Upper lobe of left lung (tissue), 6 donors: ENCODE results near the gene PCDHGB6. TPM values are rescaled to one million over a fixed set of nuclear protein-coding genes. Genes with fewer than 3 reads are reported as not detected.
"Not testable (repeated sequence)": the region's sequence is repeated elsewhere in the genome, so short reads cannot be mapped to it uniquely, and the experiment has no call there.

Experiments
- ATAC-seq, 2 donors: fragments of 200-7000 bp; cut with Tn5 transposase; one replicate each; pipeline ENCODE4 v1.9.1; 2022; ENCODE audit warnings: mild to moderate bottlenecking in 2 of 2, moderate library complexity in 2 of 2; ENCODE audit not compliant: low FRiP score in 2 of 2
- DNase-seq, 2 donors: peaks; one replicate each; pipeline ENCODE4 v3.0.0-alpha.2; 2019 to 2020
- H3K27ac ChIP-seq, 4 donors: fragments of 200-600 bp; sonication (generic); one replicate each; pipeline ENCODE4 v1.5.1; 2016 to 2019
- H3K27me3 ChIP-seq, 4 donors: fragments of 200-600 bp; sonication (generic); one replicate each; pipeline ENCODE4 v1.5.1; 2017 to 2019
- H3K36me3 ChIP-seq, 4 donors: fragments of 200-600 bp; sonication (generic); one replicate each; pipeline ENCODE4 v1.5.1; 2016 to 2019
- H3K4me1 ChIP-seq, 4 donors: fragments of 200-600 bp; sonication (generic); one replicate each; pipeline ENCODE4 v1.5.1; 2018 to 2019
- H3K4me3 ChIP-seq, 4 donors: fragments of 200-600 bp; sonication (generic); one replicate each; pipeline ENCODE4 v1.5.1; 2017 to 2019; ENCODE audit warnings: mild to moderate bottlenecking in 2 of 4, moderate library complexity in 1 of 4
- H3K9me3 ChIP-seq, 4 donors: fragments of 200-600 bp; sonication (generic); one replicate each; pipeline ENCODE4 v1.5.1; 2018 to 2019
- EP300 ChIP-seq, 4 donors: sonication (generic); formaldehyde crosslinking; IDR thresholded peaks; one replicate each; pipeline ENCODE4 v1.5.1; 2017; ENCODE audit warnings: antibody characterized with exemption in 4 of 4, control low read depth in 2 of 4
- POLR2A ChIP-seq, 4 donors: fragments of 450-650 bp; IDR thresholded peaks; one replicate each; pipeline ENCODE4 v1.5.1; 2016 to 2017; ENCODE audit warnings: antibody characterized with exemption in 4 of 4, mild to moderate bottlenecking in 2 of 4
- POLR2AphosphoS5 ChIP-seq, 2 donors: sonication (generic); formaldehyde crosslinking; IDR thresholded peaks; one replicate each; pipeline ENCODE4 v1.5.1; 2017; ENCODE audit warnings: antibody characterized with exemption in 2 of 2
- WGBS, 2 donors: methylation state at CpG; one replicate each; pipeline ENCODE4 v1.1.5; 2017 to 2018; 5-methylcytosine and 5-hydroxymethylcytosine counted together
- total RNA-seq, 6 donors: library from RNA; depleted of rRNA in 4 of 6; stranded (reverse); fragments of >200 nt in 4 of 6; gene quantifications; one replicate each; pipeline versions ENCODE4 v1.1.0 to v1.2.1, GENCODE V29; 2016 to 2021
- TF ChIP-seq, protein P1 (sequence below), 6 experiments: fragments of 450-650 bp in 4 of 6; fragments of 200-600 bp in 2 of 6; sonication (generic) in 2 of 6; IDR thresholded peaks; one replicate each; pipeline ENCODE4 v1.5.1; 2016 to 2019; ENCODE audit warnings: antibody characterized with exemption in 6 of 6
- donor health status: DM: no; HTN: no; CAD: no; lungs with moderate emphysema.
- donor health status: DM: no; HTN: yes; CAD: no; lungs with severe emphysema.

The PCDHGB6 gene
- total RNA-seq, 6 donors from 2014 or later: 3.2 to 7.4 (median 6.3) TPM

DNA sequence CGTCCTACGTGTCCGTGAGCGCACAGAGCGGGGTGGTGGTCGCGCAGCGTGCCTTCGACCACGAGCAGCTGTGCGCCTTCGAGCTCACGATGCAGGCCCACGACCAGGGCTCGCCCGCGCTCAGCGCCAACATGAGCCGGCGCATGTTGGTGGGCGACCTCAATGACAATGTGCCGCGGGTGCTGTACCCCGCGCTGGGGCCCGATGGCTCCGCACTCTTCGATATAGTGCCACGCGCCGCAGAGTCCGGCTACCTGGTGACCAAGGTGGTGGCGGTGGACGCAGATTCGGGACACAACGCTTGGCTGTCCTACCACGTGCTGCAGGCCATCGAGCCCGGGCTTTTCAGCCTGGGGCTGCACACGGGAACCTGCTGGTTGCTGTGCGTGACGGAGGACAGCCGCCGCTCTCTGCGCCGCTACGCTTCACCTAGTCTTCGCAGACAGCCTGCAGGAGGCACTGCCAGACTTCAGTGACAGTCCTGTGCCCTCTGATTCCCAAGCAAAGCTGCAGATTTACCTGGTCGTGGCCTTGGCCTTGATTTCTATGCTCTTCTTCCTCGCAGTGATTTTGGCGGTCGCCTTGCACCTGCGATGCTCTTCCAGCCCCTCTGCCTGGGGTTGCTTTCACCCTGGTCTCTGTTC lies 20.1 kb downstream of the PCDHGB6 start:
- no peaks in the 10 kb centered on the region for H3K36me3 ChIP-seq
- peak in 1 of 2 donors; percentile 71 for DNase-seq
- no peaks in the 10 kb centered on the region for H3K27me3 ChIP-seq
- peaks cover 0 to 11% (median 2%) of the 10 kb centered on the region in 4 donors for H3K4me1 ChIP-seq
- 34 to 48% methylated on average over 17 to 43 of the region's 53 CpGs for WGBS, 2 donors
- TF ChIP-seq, protein P1, sequence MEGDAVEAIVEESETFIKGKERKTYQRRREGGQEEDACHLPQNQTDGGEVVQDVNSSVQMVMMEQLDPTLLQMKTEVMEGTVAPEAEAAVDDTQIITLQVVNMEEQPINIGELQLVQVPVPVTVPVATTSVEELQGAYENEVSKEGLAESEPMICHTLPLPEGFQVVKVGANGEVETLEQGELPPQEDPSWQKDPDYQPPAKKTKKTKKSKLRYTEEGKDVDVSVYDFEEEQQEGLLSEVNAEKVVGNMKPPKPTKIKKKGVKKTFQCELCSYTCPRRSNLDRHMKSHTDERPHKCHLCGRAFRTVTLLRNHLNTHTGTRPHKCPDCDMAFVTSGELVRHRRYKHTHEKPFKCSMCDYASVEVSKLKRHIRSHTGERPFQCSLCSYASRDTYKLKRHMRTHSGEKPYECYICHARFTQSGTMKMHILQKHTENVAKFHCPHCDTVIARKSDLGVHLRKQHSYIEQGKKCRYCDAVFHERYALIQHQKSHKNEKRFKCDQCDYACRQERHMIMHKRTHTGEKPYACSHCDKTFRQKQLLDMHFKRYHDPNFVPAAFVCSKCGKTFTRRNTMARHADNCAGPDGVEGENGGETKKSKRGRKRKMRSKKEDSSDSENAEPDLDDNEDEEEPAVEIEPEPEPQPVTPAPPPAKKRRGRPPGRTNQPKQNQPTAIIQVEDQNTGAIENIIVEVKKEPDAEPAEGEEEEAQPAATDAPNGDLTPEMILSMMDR (IDR thresholded peaks at IDR 0.05): no peak
- TF ChIP-seq EP300 (IDR thresholded peaks at IDR 0.05) (no peak), POLR2AphosphoS5 (IDR thresholded peaks at IDR 0.05) (no peak), POLR2A (IDR thresholded peaks at IDR 0.05) (no peak)
- peaks cover 75 to 88% (median 82%) of the 10 kb centered on the region in 4 donors for H3K9me3 ChIP-seq
- no peak for ATAC-seq
- no peak overlapping the region for H3K27ac ChIP-seq
- no peak overlapping the region for H3K4me3 ChIP-seq

DNA sequence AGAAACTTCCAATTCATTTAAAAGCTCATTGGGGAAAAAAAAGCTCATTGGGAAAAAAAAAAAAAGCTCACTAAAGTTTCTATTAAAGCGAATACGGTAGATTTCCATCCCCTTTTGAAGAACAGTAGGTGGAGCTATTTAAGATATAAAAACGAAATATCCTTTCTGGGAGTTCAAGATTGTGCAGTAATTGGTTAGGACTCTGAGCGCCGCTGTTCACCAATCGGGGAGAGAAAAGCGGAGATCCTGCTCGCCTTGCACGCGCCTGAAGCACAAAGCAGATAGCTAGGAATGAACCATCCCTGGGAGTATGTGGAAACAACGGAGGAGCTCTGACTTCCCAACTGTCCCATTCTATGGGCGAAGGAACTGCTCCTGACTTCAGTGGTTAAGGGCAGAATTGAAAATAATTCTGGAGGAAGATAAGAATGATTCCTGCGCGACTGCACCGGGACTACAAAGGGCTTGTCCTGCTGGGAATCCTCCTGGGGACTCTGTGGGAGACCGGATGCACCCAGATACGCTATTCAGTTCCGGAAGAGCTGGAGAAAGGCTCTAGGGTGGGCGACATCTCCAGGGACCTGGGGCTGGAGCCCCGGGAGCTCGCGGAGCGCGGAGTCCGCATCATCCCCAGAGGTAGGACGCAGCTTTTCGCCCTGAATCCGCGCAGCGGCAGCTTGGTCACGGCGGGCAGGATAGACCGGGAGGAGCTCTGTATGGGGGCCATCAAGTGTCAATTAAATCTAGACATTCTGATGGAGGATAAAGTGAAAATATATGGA lies 22.7 kb downstream of the PCDHGB6 start, which contains the start of gene PCDHGA12:
Gene PCDHGA12, plus strand, starts transcription at position 176 of the 782 bp plus-strand sequence. Its CDS starts 253 bp downstream, at position 429.
- Histone ChIP-seq H3K27ac (no peak within 1 kb of the TSS), H3K4me1 (peaks cover 0 to 11% (median 2%) of the 10 kb centered on the region in 4 donors), H3K27me3 (no peaks in the 10 kb centered on the region), H3K4me3 (peak within 1 kb of the TSS in 3 of 4 donors; percentile 17 to 35 (median 34)), H3K9me3 (peaks cover 63 to 82% (median 76%) of the 10 kb centered on the region in 4 donors), H3K36me3 (no peaks in the 10 kb centered on the region)
- TF ChIP-seq, protein P1 (IDR thresholded peaks at IDR 0.05): peak in 3 of 6 experiments; percentile 14 to 37 (median 32)
- no peak for TF ChIP-seq EP300 (IDR thresholded peaks at IDR 0.05)
- 16 to 18% methylated on average over 33 of the region's 33 CpGs for WGBS, 2 donors
- peak in 1 of 2 donors; percentile 63 for DNase-seq
- ATAC-seq: peak in 1 of 2 donors; percentile 85

DNA sequence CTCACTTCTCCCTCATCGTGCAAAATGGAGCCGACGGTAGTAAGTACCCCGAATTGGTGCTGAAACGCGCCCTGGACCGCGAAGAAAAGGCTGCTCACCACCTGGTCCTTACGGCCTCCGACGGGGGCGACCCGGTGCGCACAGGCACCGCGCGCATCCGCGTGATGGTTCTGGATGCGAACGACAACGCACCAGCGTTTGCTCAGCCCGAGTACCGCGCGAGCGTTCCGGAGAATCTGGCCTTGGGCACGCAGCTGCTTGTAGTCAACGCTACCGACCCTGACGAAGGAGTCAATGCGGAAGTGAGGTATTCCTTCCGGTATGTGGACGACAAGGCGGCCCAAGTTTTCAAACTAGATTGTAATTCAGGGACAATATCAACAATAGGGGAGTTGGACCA lies 23.5 kb downstream of the PCDHGB6 start:
- Histone ChIP-seq H3K4me3 (peak overlapping the region in 3 of 4 donors; percentile 17 to 35 (median 34)), H3K9me3 (peaks cover 61 to 82% (median 71%) of the 10 kb centered on the region in 4 donors), H3K27me3 (no peaks in the 10 kb centered on the region), H3K4me1 (peaks cover 0 to 11% (median 2%) of the 10 kb centered on the region in 4 donors), H3K27ac (no peak overlapping the region), H3K36me3 (no peaks in the 10 kb centered on the region)
- ATAC-seq (peak in 1 of 2 donors; percentile 7), DNase-seq (peak in 1 of 2 donors; percentile 78)
- TF ChIP-seq POLR2A (IDR thresholded peaks at IDR 0.05) (no peak), EP300 (IDR thresholded peaks at IDR 0.05) (no peak), POLR2AphosphoS5 (IDR thresholded peaks at IDR 0.05) (no peak)
- TF ChIP-seq, protein P1 (IDR thresholded peaks at IDR 0.05): no peak
- 22% methylated on average over 19 to 35 of the region's 37 CpGs for WGBS, 2 donors

DNA sequence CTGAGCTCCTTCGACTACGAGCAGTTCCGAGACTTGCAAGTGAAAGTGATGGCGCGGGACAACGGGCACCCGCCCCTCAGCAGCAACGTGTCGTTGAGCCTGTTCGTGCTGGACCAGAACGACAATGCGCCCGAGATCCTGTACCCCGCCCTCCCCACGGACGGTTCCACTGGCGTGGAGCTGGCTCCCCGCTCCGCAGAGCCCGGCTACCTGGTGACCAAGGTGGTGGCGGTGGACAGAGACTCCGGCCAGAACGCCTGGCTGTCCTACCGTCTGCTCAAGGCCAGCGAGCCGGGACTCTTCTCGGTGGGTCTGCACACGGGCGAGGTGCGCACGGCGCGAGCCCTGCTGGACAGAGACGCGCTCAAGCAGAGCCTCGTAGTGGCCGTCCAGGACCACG lies 24.5 kb downstream of the PCDHGB6 start:
- not testable (repeated sequence) for H3K36me3 ChIP-seq, ATAC-seq, H3K27ac ChIP-seq, H3K4me3 ChIP-seq, H3K27me3 ChIP-seq
- WGBS, 2 donors: 39 to 51% methylated on average over 2 to 29 of the region's 38 CpGs
- peak in 1 of 2 donors; percentile 68 for DNase-seq
- H3K9me3 ChIP-seq: peaks cover 53 to 81% (median 68%) of the 10 kb centered on the region in 4 donors
- H3K4me1 ChIP-seq: peaks cover 0 to 11% (median 2%) of the 10 kb centered on the region in 4 donors

DNA sequence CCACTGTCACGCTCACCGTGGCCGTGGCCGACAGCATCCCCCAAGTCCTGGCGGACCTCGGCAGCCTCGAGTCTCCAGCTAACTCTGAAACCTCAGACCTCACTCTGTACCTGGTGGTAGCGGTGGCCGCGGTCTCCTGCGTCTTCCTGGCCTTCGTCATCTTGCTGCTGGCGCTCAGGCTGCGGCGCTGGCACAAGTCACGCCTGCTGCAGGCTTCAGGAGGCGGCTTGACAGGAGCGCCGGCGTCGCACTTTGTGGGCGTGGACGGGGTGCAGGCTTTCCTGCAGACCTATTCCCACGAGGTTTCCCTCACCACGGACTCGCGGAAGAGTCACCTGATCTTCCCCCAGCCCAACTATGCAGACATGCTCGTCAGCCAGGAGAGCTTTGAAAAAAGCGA lies 24.9 kb downstream of the PCDHGB6 start:
- H3K36me3 ChIP-seq, H3K27ac ChIP-seq, H3K4me3 ChIP-seq, H3K27me3 ChIP-seq, ATAC-seq: not testable (repeated sequence)
- WGBS, 2 donors: 26 to 30% methylated on average over 13 to 29 of the region's 29 CpGs
- peaks cover 0 to 11% (median 2%) of the 10 kb centered on the region in 4 donors for H3K4me1 ChIP-seq
- peaks cover 49 to 81% (median 64%) of the 10 kb centered on the region in 4 donors for H3K9me3 ChIP-seq
- peak in 1 of 2 donors; percentile 76 for DNase-seq
